SH-SY5Y (cell line): ENCODE data around the gene NOL11.

Experiments
- GATA2 ChIP-seq: IDR thresholded peaks from 2 replicates; pipeline ENCODE4 v1.6.1; 2011; ENCODE audit warnings: mild to moderate bottlenecking, low read depth, low read length
- GATA3 ChIP-seq: IDR thresholded peaks from 2 replicates; pipeline ENCODE4 v1.6.1; 2011; ENCODE audit warnings: low read depth, mild to moderate bottlenecking, low read length, moderate library complexity

Gene NOL11

DNA sequence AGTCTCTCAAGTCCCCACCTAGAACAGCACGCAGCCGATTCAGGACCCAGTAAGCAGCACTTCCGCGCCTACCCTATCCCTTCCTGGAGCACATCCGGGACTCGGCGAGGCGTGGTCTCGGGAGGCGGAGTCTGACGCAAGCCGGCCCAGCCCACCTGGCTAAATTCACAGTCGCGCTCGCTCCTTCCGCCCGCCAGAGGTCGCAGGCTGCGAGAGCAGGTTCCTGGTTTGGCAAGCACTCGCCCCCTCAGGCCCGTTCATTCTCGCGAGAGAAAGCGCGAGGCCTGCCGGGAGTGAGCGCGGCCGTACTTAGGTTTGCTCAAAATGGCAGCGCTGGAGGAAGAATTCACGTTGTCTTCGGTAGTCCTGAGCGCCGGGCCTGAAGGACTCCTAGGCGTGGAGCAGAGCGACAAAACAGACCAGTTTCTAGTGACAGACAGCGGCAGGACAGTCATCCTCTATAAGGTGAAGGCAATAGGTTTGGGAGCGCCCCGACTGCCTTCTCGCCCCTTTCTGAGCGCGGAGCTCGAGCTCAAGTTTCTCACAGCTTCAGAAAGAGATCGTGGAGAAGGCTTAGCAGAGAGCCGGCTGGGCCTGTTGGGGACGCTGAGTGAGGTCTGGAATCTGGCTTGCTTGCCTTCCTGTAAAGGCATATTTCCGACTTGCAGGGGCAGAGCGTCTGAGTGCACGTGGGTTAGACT, at the start of gene NOL11:
Gene NOL11 (plus strand): TSS at position 313 of the 701 bp plus-strand sequence. CDS start 12 bp downstream, at position 325.
- TF ChIP-seq GATA3, result no peak
- no peak for TF ChIP-seq GATA2

DNA sequence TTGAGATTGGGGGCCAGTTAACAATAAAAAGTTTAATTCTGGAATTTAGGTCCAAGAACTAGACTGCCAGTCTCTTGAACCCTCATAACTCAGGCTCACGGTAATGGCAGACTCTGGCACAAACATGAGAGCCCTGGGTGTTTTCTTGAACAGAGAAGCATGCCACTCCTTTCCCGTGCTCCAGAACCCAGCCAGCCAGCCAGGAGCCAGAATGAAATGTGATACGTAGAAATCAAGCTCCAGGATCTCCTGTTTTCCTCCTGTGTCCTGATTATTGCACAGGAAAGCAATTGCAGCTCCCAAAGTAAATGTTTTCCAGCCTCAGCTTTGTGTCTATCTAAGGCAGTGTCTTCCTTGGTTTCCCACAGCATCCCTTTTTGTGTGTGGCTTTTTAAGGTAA, 46.2 kb upstream of the NOL11 start:
- TF ChIP-seq GATA3, result peak; percentile 46; the same call in 1 of the 2 replicates
- TF ChIP-seq GATA2, result peak; percentile 77

DNA sequence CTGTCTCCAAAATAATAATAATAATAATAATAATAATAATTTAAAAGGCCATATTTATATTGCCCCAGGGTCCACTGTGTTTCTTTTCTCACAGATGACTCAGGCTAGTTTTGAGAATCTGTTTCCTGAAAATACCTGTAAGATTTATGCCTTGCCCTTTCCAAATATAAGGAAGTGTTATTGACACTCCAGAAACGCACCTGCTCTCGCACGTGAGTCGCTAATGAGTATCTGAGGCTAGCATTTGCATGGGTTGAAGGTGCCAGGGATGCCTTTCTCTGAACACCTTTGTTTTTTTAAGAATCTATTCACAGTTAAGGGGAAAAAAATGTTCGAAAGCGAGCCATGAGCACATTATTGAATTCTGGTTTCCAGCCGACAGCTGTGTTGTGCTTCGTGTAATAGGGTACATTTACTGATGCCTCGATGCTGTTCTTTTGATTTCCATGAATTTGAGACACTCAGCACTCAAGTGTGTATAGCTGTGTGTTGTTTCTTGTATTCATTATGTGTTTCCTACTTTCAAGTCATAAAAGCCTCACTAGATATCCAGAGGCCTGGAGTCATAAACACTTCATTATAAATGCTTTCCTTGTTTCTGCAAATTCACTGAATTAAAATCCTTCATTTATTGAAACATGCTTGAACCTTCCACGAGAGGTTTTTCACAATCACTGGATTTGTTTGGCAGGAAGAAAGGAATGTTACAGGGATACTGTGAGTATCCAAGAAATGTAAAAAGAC, 45.0 kb upstream of the NOL11 start:
- TF ChIP-seq GATA2 (no peak), GATA3 (no peak)

DNA sequence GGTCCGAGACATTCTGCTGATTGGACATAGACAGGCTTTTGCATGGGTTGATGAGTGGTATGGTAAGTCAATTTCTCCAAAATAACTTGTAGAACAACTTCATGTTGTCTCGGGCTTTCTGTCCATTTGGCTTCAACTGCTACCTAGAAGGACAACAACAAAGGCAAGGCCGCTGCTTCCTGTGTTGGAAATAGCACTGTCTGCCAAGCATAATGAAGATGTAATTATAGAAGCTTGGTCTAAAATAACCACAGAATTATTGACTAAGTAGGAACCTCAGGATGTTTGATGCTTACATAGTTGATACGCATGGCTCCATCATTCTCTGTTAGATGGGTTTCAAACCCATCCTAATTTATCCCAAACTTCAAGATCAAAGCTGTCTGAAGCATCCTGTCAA, 42.3 kb upstream of the NOL11 start:
- TF ChIP-seq GATA3 (no peak), GATA2 (no peak)

DNA sequence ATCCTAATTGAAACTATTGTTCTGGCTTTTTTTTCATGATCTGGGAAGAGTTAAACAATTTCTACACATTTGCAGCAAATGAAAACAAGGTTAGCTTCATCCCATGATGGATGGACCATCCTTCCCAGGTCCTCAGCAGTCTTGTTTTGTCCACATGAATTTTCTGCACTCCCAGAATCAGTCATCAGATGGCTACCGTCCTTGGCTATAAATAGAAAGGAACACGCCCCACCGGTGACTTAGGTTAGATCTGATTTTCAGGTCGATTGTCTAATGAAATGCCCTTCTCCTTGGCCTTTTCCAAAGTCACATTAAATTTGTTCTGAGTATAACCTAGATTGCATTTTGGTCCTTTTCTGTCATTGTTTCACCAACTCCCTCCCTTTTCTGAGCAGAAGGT, 41.4 kb upstream of the NOL11 start:
- TF ChIP-seq GATA3 (no peak), GATA2 (no peak)

DNA sequence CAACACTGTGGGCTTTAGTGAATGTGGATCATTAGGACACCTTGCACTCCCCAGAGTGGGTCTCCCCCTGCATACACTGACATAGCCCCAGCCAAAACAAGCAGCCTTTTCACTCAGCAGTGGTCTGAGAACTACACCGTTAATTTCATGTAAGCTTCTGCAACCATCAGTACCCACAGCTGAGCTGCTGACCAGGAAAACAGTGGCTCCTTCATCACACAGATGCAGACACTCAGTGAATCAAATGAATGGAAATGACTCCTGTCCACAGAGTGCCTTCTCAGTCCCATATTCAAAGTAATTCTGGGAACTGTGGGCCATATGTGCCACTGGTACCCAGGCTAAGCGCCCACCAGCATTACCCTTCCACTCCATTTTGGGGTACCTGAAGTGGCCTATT, 39.3 kb upstream of the NOL11 start:
- no peak for TF ChIP-seq GATA3
- TF ChIP-seq GATA2, result no peak

DNA sequence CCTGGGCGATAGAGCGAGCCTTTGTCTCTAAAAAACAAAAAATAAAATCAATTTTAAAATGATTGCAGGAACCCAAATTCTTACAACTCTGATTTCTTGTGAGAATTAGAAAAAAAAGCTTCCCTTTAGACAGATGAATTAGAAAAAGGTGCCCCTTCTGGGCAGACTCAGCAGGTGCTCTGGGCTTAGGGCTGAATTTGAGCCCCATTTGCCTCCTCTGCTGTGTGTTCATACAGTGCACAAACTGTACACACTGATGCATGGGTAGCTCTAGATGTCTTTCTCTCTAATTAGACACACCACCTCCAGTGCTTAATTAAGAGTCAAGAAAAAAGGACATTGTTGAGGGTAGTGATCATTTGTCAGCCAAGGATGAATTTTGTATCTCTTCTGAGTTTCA, 38.5 kb upstream of the NOL11 start:
- TF ChIP-seq GATA3 (no peak), GATA2 (no peak)

DNA sequence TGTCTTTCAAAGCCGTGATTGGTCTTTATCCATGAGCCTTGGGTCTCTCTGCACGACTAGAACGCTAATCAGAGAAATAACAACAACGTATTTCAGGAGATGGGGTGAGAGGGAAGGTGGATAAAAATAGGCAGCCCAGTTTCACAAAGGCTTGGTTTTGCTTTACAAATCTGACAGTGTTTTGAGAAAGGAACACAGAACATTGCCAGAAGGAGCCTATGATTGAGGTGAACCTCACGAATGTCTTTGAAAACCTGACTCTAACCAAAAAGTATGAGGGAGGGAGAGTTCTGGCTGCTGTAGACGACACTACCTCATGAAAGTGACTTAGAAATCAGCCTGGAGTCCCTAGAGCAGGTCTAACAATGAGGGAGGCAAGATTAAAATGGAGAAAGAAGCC, 38.0 kb upstream of the NOL11 start:
- no peak for TF ChIP-seq GATA3
- no peak for TF ChIP-seq GATA2

DNA sequence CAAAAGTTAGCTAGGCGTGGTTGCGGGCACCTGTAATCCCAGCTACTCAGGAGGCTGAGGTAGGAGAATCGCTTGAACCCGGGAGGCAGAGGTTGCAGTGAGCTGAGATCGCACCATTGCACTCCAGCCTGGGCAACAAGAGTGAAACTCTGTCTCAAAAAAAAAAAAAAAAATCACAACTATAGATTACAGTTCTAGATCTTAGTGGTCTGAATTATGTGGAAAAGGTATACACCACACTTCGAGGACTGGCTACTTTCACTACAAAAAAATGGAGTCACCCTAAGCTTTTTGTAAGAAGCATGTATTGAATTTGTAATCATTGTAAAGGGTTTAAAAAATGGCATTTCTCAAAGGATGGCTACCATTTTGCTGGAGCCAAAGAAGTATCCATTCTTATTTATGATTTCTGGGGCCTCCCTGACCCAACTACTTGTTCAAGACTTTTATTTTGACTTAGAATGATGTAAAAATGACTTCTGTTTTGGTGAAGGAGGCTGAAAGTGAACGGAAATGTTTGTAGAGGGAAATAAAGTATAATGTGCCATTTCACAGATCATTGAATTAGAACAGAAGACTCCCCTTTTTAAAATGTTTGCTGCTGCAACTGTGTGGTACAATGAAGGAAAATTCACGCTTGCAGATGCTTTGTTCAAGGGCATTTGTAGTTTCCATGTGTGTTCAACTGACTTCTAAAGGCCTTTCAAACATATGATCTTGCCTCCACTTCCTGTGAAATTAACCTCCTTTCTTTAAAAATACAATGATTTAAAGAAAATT, 37.1 kb upstream of the NOL11 start:
- TF ChIP-seq GATA3 (no peak), GATA2 (no peak)

DNA sequence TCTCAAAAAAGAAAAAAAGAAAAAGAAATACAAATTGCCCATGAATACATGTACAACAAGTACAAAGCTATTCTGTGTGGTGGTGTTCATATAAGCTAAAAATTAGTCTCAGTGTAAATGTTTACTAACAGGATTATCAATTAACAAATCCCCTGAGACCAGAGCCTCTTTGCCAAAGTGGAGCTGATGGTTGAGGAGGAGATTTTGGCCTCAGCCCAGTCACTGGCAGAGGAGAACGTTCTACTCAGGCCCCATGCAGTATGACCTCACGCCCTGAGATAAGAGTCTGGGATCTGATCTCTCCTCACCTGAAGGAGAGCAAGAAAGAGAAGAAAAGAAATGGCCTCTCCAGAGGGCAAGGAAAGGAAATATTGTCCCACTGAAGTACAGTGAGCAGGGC, 35.5 kb upstream of the NOL11 start:
- no peak for TF ChIP-seq GATA2
- TF ChIP-seq GATA3, result no peak

DNA sequence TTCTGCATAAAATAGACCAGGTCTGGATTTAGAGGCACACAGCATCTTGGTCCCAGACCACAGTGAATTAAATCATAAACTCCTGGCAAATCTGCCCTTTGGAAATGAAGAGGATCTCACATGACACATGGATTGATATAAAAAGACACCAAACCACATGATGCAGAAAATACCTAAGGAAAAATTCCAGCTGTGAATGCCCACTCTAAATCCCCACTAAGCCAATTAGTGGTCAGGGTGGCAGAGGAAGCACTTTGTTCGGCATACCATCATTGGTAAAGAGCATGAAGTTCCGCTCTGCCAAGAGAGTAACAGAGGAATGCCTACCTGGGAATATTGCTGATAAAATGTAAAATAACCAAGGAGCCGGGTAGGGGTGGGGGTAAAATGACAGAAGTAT, 32.4 kb upstream of the NOL11 start:
- TF ChIP-seq GATA2 (no peak), GATA3 (no peak)

DNA sequence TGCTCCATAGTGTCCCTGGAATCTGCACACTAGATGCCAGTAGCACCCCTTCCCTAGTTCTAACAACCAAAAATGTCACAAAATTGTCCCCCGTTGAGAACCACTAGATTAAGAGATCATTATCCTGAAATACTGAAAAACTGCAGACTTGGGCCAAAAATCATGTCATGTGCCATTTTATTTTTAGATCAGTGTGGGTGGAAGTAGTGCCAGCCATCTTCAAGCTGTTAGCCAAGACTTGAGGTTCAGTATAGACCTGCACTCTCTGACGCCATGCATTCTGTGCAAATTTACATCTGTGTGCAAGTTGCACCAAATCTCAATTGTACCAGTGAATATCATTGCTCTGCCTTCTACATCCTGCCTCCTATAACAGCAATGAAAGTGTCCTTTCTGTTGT, 31.5 kb upstream of the NOL11 start:
- no peak for TF ChIP-seq GATA2
- no peak for TF ChIP-seq GATA3

DNA sequence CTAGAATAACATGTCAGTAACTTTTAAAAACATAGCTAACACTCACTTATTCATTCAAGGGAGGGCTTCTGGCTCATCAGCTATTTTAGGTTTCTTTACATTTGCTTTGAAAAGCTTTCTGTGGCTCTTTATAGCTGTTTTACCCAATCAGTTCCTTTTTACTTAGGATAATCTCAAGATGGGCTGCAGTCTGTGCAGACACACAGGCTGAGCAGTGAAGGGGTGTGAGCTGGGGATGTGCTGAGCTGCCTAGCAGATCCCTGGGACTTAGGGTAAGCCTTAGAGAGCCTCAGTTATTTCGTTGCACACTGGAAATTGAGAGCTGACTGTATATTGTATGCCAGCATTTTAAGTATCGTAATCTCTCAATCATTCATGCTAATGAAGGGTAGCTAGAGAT, 30.2 kb upstream of the NOL11 start:
- TF ChIP-seq GATA2 (no peak), GATA3 (no peak)

DNA sequence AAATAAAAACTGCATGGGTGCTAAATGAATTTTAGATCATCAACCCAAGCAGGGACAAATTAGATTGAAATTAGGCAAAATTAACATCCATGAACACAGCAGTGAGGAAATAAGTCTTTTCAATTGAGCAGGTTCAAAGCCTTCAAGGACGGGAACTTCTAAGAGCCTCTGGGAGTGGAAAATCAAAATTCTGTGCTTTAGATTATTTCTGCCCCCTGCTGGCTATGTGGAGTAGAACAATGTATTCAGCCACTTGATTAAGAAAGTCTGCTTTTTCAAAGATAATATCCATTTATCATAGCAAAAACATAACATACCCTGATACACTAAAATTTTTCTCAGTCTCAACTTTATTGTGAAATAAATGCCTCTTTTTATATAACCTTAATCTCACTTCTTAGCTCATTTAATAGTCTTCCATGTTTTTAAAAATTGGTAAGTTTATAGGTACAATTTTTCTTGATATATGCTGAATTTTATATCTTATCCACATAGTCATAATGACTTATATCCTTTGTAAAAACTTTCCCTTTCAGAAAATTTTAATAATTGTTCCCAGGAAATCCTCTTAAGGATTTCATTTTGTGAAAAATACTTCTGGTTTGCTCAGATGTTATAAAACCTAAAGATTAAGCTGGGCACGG, 28.1 kb upstream of the NOL11 start:
- TF ChIP-seq GATA3, result no peak
- TF ChIP-seq GATA2, result no peak

DNA sequence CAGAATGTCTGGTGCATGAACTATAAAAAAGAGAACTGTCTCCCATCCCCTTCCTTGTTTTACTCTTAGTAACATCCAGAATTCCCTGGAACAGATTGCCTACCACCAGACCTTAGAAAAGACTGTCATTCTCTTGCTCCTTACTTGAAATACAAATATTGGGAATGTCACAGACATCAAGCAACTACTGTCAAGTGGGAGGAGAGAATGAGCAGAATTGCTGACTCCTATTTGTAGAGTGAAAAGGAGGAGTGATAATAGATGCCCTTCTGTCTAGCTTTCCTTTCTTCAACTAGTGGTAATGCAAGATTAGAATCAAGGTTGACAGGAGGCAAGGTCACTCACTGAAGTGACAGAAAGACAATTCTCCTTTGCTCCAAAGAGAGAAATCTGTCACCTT, 23.9 kb upstream of the NOL11 start:
- TF ChIP-seq GATA2, result no peak
- no peak for TF ChIP-seq GATA3
